Panc1 (cell line): Measurements from ENCODE around the gene KHDRBS1.

ENCODE experiments used
- POLR2AphosphoS5 ChIP-seq: IDR thresholded peaks from 2 replicates; pipeline ENCODE4 v1.6.1; 2012; ENCODE audit warnings: mild to moderate bottlenecking, low read depth, low read length, moderate library complexity
- SIN3A ChIP-seq: IDR thresholded peaks from 2 replicates; pipeline ENCODE4 v1.6.1; 2012; ENCODE audit warnings: low read depth, mild to moderate bottlenecking, low read length, moderate library complexity, borderline replicate concordance; ENCODE audit not compliant: insufficient read depth
- TCF7L2 ChIP-seq: IDR thresholded peaks from 2 replicates; pipeline ENCODE4 v1.6.1; 2011; ENCODE audit warnings: mild to moderate bottlenecking, low read depth, low read length, inconsistent platforms
- TF ChIP-seq, protein P1 (sequence below): fragments of 450-650 bp; IDR thresholded peaks from 2 replicates; pipeline ENCODE4 v1.5.1; 2017; ENCODE audit warnings: mild to moderate bottlenecking
- TF ChIP-seq, protein P2 (sequence below), 2 experiments: IDR thresholded peaks; 2 replicates each; pipeline ENCODE4 v1.6.1; 2011 to 2012; ENCODE audit warnings: low read depth in 2 of 2, control low read depth in 1 of 2, low read length in 1 of 2, mild to moderate bottlenecking in 1 of 2, moderate library complexity in 1 of 2; ENCODE audit not compliant: insufficient read depth in 1 of 2

DNA sequence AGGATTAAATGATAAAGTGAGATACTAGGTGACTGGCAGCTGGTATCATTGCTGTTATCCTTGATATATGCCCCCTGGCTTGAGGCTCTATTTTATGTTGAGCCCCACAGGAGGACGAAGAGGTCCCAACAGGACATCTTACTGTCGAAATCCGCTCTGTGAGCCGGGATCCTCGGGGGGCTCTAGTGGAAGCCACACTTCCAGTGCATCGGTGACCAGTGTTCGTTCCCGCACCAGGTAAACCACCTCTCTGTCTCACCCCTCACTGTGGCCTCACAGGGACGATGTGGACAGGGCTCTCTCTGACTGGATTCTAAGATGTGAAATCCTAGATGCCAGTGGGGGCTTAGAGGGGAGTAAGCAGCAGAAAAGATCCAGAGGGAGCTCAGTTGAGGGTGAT lies 61.2 kb downstream of the KHDRBS1 start:
- TF ChIP-seq, protein P1, sequence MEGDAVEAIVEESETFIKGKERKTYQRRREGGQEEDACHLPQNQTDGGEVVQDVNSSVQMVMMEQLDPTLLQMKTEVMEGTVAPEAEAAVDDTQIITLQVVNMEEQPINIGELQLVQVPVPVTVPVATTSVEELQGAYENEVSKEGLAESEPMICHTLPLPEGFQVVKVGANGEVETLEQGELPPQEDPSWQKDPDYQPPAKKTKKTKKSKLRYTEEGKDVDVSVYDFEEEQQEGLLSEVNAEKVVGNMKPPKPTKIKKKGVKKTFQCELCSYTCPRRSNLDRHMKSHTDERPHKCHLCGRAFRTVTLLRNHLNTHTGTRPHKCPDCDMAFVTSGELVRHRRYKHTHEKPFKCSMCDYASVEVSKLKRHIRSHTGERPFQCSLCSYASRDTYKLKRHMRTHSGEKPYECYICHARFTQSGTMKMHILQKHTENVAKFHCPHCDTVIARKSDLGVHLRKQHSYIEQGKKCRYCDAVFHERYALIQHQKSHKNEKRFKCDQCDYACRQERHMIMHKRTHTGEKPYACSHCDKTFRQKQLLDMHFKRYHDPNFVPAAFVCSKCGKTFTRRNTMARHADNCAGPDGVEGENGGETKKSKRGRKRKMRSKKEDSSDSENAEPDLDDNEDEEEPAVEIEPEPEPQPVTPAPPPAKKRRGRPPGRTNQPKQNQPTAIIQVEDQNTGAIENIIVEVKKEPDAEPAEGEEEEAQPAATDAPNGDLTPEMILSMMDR: no peak
- TF ChIP-seq POLR2AphosphoS5: no peak
- TF ChIP-seq, protein P2, sequence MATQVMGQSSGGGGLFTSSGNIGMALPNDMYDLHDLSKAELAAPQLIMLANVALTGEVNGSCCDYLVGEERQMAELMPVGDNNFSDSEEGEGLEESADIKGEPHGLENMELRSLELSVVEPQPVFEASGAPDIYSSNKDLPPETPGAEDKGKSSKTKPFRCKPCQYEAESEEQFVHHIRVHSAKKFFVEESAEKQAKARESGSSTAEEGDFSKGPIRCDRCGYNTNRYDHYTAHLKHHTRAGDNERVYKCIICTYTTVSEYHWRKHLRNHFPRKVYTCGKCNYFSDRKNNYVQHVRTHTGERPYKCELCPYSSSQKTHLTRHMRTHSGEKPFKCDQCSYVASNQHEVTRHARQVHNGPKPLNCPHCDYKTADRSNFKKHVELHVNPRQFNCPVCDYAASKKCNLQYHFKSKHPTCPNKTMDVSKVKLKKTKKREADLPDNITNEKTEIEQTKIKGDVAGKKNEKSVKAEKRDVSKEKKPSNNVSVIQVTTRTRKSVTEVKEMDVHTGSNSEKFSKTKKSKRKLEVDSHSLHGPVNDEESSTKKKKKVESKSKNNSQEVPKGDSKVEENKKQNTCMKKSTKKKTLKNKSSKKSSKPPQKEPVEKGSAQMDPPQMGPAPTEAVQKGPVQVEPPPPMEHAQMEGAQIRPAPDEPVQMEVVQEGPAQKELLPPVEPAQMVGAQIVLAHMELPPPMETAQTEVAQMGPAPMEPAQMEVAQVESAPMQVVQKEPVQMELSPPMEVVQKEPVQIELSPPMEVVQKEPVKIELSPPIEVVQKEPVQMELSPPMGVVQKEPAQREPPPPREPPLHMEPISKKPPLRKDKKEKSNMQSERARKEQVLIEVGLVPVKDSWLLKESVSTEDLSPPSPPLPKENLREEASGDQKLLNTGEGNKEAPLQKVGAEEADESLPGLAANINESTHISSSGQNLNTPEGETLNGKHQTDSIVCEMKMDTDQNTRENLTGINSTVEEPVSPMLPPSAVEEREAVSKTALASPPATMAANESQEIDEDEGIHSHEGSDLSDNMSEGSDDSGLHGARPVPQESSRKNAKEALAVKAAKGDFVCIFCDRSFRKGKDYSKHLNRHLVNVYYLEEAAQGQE (IDR thresholded peaks at IDR 0.05; ENCODE audit: insufficient read depth in 1 of 2, low read depth in 2 of 2, low read length in 1 of 2): no peak
- TF ChIP-seq SIN3A: no peak
- no peak for TF ChIP-seq TCF7L2
